ENCODE data around the gene JUP.

The JUP gene

DNA sequence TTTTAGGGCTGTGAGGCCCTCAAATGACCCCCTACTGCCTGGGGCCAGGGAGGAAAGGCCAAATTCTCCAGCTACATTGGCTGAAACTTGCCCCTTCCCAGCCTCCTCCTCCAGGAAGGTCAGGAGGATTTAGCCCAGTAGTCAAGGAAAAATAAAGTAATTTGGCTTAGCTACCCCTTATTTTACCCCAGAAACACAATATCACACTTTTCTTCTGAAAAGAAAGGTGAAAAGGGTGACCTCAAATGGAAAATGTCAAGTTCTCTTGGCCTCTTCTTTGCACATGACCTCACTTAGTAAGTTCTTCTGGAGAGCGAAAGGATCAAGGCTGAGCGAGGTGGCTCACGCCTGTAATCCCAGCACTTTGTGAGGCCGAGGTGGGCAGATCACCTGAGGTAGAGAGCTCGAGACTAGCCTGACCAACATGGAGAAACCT, 8.0 kb upstream of the JUP start:
- Histone ChIP-seq H3K4me3 (ENCODE audit: low read length) (no peak overlapping the region), H3K79me1 (ENCODE audit: low read length) (no peaks in the 10 kb centered on the region), H2BK5ac (ENCODE audit: low read length) (no peak overlapping the region), H3K27me3 (ENCODE audit: insufficient read depth, low read length, poor library complexity) (no peaks in the 10 kb centered on the region), H3K4me1 (ENCODE audit: control insufficient read depth, low read depth, low read length) (peaks cover 12% of the 10 kb centered on the region), H4K5ac (ENCODE audit: low read length) (no peak overlapping the region), H3K9ac (ENCODE audit: low read length) (peak overlapping the region; percentile 2), H2BK120ac (ENCODE audit: low read depth, low read length) (no peak overlapping the region), H3K27ac (ENCODE audit: low read depth, low read length) (peak overlapping the region; percentile 23), H3K18ac (ENCODE audit: low read length) (no peak overlapping the region), H3K4ac (ENCODE audit: low read depth, low read length) (no peak overlapping the region), H3K79me2 (ENCODE audit: control insufficient read depth, insufficient read depth, low read length) (no peaks in the 10 kb centered on the region), H3K36me3 (ENCODE audit: control insufficient read depth, insufficient read depth, low read length) (no peaks in the 10 kb centered on the region), H3K56ac (ENCODE audit: low read length) (no peak overlapping the region), H3K23ac (ENCODE audit: low read length) (no peak overlapping the region), H2BK15ac (replicated peaks; ENCODE audit: low read depth) (no peak overlapping the region), H2AK5ac (ENCODE audit: low read length) (no peak overlapping the region), H3K4me2 (ENCODE audit: low read length) (no peak overlapping the region), H4K8ac (ENCODE audit: low read depth, low read length) (no peak overlapping the region)
- no peak for DNase-seq
- WGBS (ENCODE audit: extremely low coverage, insufficient coverage, low lambda C conversion rate), result no CpG with 5 or more reads among the region's 5 CpGs

DNA sequence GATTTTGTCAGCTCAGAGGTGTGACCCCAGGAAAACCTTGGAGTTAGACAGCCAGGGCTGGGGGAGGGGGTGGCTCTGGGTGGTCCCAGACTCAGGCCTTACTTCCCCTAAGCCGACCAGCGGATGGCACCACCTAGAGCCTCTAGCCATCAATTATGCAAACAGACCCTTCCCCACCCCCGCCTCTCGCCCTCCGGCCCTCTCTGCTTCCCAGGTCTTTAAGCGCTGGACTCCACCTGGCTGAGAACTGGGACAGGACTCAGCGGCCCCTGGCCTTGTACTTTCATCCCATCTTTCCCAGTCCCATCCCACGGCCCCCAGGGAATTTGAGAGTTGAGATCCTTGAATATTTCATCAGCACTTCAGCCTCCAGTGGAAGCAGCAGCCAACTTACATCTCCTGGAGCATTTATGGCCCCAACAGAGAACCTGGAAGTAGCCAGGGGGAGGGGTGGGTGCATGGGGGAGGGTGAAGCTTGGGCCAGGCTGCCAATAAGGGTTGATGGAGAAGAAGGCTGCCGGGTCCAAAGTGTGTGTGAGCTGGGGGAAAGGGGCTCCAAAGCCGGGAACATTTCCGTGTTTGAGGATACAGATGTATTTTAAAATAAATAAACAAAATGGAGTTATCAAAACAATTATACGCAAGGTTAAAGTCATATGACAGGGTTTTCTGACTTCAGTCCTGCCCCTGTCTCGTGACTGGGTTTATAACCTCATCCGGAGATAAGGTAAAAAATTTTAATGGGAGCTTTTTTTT, 7.5 kb upstream of the JUP start:
- Histone ChIP-seq H3K36me3 (ENCODE audit: control insufficient read depth, insufficient read depth, low read length) (no peaks in the 10 kb centered on the region), H3K4me2 (ENCODE audit: low read length) (peak overlapping the region; percentile 25), H4K5ac (ENCODE audit: low read length) (no peak overlapping the region), H3K23ac (ENCODE audit: low read length) (no peak overlapping the region), H2BK120ac (ENCODE audit: low read depth, low read length) (peak overlapping the region; percentile 75), H3K27me3 (ENCODE audit: insufficient read depth, low read length, poor library complexity) (no peaks in the 10 kb centered on the region), H3K18ac (ENCODE audit: low read length) (peak overlapping the region; percentile 16), H2BK5ac (ENCODE audit: low read length) (no peak overlapping the region), H3K4me3 (ENCODE audit: low read length) (no peak overlapping the region), H3K9ac (ENCODE audit: low read length) (peak overlapping the region; percentile 66), H3K56ac (ENCODE audit: low read length) (peak overlapping the region; percentile 93), H2BK15ac (replicated peaks; ENCODE audit: low read depth) (no peak overlapping the region), H3K79me1 (ENCODE audit: low read length) (no peaks in the 10 kb centered on the region), H4K8ac (ENCODE audit: low read depth, low read length) (no peak overlapping the region), H3K79me2 (ENCODE audit: control insufficient read depth, insufficient read depth, low read length) (no peaks in the 10 kb centered on the region), H3K27ac (ENCODE audit: low read depth, low read length) (peak overlapping the region; percentile 58), H3K4me1 (ENCODE audit: control insufficient read depth, low read depth, low read length) (peaks cover 11% of the 10 kb centered on the region), H2AK5ac (ENCODE audit: low read length) (no peak overlapping the region), H3K4ac (ENCODE audit: low read depth, low read length) (peak overlapping the region; percentile 39)
- peak; percentile 96 for DNase-seq
- WGBS (ENCODE audit: extremely low coverage, insufficient coverage, low lambda C conversion rate), result no CpG with 5 or more reads among the region's 14 CpGs

GRCh38 chr17:41792845-41793783, 6.6 kb upstream of the JUP start:
- peak overlapping the region; percentile 45 for H2AK5ac ChIP-seq (ENCODE audit: low read length)
- H3K4me2 ChIP-seq (ENCODE audit: low read length), result peak overlapping the region; percentile 44
- no peak overlapping the region for H3K23ac ChIP-seq (ENCODE audit: low read length)
- H3K36me3 ChIP-seq (ENCODE audit: control insufficient read depth, insufficient read depth, low read length), result no peaks in the 10 kb centered on the region
- no peak overlapping the region for H4K5ac ChIP-seq (ENCODE audit: low read length)
- WGBS (ENCODE audit: extremely low coverage, insufficient coverage, low lambda C conversion rate), result no CpG with 5 or more reads among the region's 22 CpGs
- no peak overlapping the region for H3K4me3 ChIP-seq (ENCODE audit: low read length)
- H3K4me1 ChIP-seq (ENCODE audit: control insufficient read depth, low read depth, low read length), result peaks cover 11% of the 10 kb centered on the region
- peak overlapping the region; percentile 58 for H3K27ac ChIP-seq (ENCODE audit: low read depth, low read length)
- no peaks in the 10 kb centered on the region for H3K79me2 ChIP-seq (ENCODE audit: control insufficient read depth, insufficient read depth, low read length)
- H3K18ac ChIP-seq (ENCODE audit: low read length), result peak overlapping the region; percentile 16
- H2BK120ac ChIP-seq (ENCODE audit: low read depth, low read length), result peak overlapping the region; percentile 32
- H2BK15ac ChIP-seq (replicated peaks; ENCODE audit: low read depth), result no peak overlapping the region
- no peaks in the 10 kb centered on the region for H3K79me1 ChIP-seq (ENCODE audit: low read length)
- H2BK5ac ChIP-seq (ENCODE audit: low read length), result peak overlapping the region; percentile 93
- DNase-seq, result peak; percentile 90
- no peak overlapping the region for H4K8ac ChIP-seq (ENCODE audit: low read depth, low read length)
- peak overlapping the region; percentile 39 for H3K4ac ChIP-seq (ENCODE audit: low read depth, low read length)
- no peaks in the 10 kb centered on the region for H3K27me3 ChIP-seq (ENCODE audit: insufficient read depth, low read length, poor library complexity)
- peak overlapping the region; percentile 93 for H3K56ac ChIP-seq (ENCODE audit: low read length)
- H3K9ac ChIP-seq (ENCODE audit: low read length), result peak overlapping the region; percentile 66

DNA sequence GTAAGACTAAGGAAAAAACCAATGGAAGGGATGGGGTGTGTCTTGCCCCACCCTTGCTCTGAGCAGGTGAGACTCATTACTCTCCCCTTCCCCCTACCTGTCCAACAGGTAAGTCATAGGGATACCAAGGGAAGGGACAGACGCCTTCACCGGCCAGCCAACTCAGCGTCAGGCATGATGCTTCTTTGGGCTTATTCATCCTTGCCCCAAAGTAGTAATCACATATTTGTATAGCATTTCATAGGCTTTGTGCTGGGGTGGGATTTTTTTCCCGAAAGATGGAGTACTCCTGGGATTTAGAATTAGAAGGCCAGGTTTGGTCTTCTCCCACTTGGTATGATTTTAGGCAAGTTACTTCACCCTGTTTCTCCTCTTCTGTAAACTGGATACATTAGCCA, 509 bp upstream of the JUP start:
- Histone ChIP-seq H2AK5ac (ENCODE audit: low read length) (no peak overlapping the region), H3K18ac (ENCODE audit: low read length) (no peak overlapping the region), H3K79me2 (ENCODE audit: control insufficient read depth, insufficient read depth, low read length) (peaks cover 23% of the 10 kb centered on the region), H3K56ac (ENCODE audit: low read length) (no peak overlapping the region), H4K5ac (ENCODE audit: low read length) (no peak overlapping the region), H3K4me2 (ENCODE audit: low read length) (peak overlapping the region; percentile 19), H4K8ac (ENCODE audit: low read depth, low read length) (no peak overlapping the region), H2BK120ac (ENCODE audit: low read depth, low read length) (no peak overlapping the region), H3K9ac (ENCODE audit: low read length) (no peak overlapping the region), H3K79me1 (ENCODE audit: low read length) (peaks cover under 1% of the 10 kb centered on the region), H3K27me3 (ENCODE audit: insufficient read depth, low read length, poor library complexity) (no peaks in the 10 kb centered on the region), H3K4ac (ENCODE audit: low read depth, low read length) (no peak overlapping the region), H2BK5ac (ENCODE audit: low read length) (no peak overlapping the region), H3K36me3 (ENCODE audit: control insufficient read depth, insufficient read depth, low read length) (no peaks in the 10 kb centered on the region), H3K4me1 (ENCODE audit: control insufficient read depth, low read depth, low read length) (peaks cover 6% of the 10 kb centered on the region), H3K4me3 (ENCODE audit: low read length) (no peak overlapping the region), H3K27ac (ENCODE audit: low read depth, low read length) (no peak overlapping the region), H2BK15ac (replicated peaks; ENCODE audit: low read depth) (no peak overlapping the region), H3K23ac (ENCODE audit: low read length) (no peak overlapping the region)
- DNase-seq, result no peak
- no CpG with 5 or more reads among the region's 4 CpGs for WGBS (ENCODE audit: extremely low coverage, insufficient coverage, low lambda C conversion rate)

- Histone ChIP-seq H3K27ac (ENCODE audit: low read depth, low read length) (peak overlapping the region; percentile 98), H3K27me3 (ENCODE audit: insufficient read depth, low read length, poor library complexity) (no peaks in the 10 kb centered on the region), H2AK5ac (ENCODE audit: low read length) (no peak overlapping the region), H3K18ac (ENCODE audit: low read length) (peak overlapping the region; percentile 94), H3K4ac (ENCODE audit: low read depth, low read length) (peak overlapping the region; percentile 90), H3K79me1 (ENCODE audit: low read length) (peaks cover 4% of the 10 kb centered on the region), H3K9ac (ENCODE audit: low read length) (peak overlapping the region; percentile 90), H2BK15ac (replicated peaks; ENCODE audit: low read depth) (no peak overlapping the region), H3K4me3 (ENCODE audit: low read length) (peak overlapping the region; percentile 77), H3K23ac (ENCODE audit: low read length) (peak overlapping the region; percentile 89), H2BK5ac (ENCODE audit: low read length) (peak overlapping the region; percentile 73), H4K8ac (ENCODE audit: low read depth, low read length) (no peak overlapping the region), H2BK120ac (ENCODE audit: low read depth, low read length) (peak overlapping the region; percentile 67), H3K4me2 (ENCODE audit: low read length) (peak overlapping the region; percentile 97), H3K56ac (ENCODE audit: low read length) (peak overlapping the region; percentile 93), H4K5ac (ENCODE audit: low read length) (no peak overlapping the region), H3K4me1 (ENCODE audit: control insufficient read depth, low read depth, low read length) (peaks cover 6% of the 10 kb centered on the region), H3K79me2 (ENCODE audit: control insufficient read depth, insufficient read depth, low read length) (peaks cover 32% of the 10 kb centered on the region), H3K36me3 (ENCODE audit: control insufficient read depth, insufficient read depth, low read length) (no peaks in the 10 kb centered on the region)
- WGBS (ENCODE audit: extremely low coverage, insufficient coverage, low lambda C conversion rate), result no CpG with 5 or more reads among the region's 22 CpGs
- peak; percentile 80 for DNase-seq
These were observed 668 bp downstream of the JUP start for GRCh38 chr17:41785859-41786226.

Measured in mesendoderm (in vitro differentiated cells).